K562 (cell line): ENCODE measurements around the gene VDAC1. TPM values are rescaled to one million over a fixed set of nuclear protein-coding genes. Genes with fewer than 3 reads are reported as not detected.

Experiments
- ATAC-seq: fragments of 200-7000 bp; cut with Tn5 transposase; 3 replicates; pipeline ENCODE4 v1.9.1; 2020; ENCODE audit warnings: moderate library complexity
- BruUV-seq: library from RNA; stranded (reverse); fragments of 400-500 nt; replicated peaks from 2 replicates; lab custom pipeline; 2021; lab: Mats Ljungman, UMichigan
- CTCF ChIA-PET: fragments of 300-600 bp; formaldehyde crosslinking; extraction: SDS; loops from one replicate; lab custom pipeline; 2021; ENCODE audit warnings: low intra/inter-chr PET ratio; lab: Yijun Ruan, JAX
- POLR2A ChIA-PET: fragments of 300-600, 350-650 bp; sonication (Branson Sonifier 250); formaldehyde crosslinking; extraction: SDS; loops from one replicate; lab custom pipeline; 2021; ENCODE audit warnings: antibody characterized with exemption, inconsistent platforms; lab: Yijun Ruan, JAX
- DNase-seq, 4 experiments: peaks; one replicate each; pipeline versions ENCODE4 v3.0.0 to v3.0.0-alpha.2; 2011 to 2018; ENCODE audit warnings: low spot score in 3 of 4, mixed read lengths in 3 of 4; ENCODE audit errors: extremely low read depth in 1 of 4
- FAIRE-seq: peaks from 2 replicates; lab custom pipeline; 2011; peaks lifted over from hg19 to GRCh38; lab: Jason Lieb, UNC
- H2AFZ ChIP-seq: 2 replicates; pipeline ENCODE4 v1.6.0; 2011; ENCODE audit warnings: low read depth, low read length, control low read depth, inconsistent platforms
- H3K27ac ChIP-seq: fragments of 200-600 bp; 3 replicates; pipeline ENCODE4 v1.8.0; 2011; ENCODE audit warnings: low read depth, mild to moderate bottlenecking, control low read depth, inconsistent platforms, low read length, moderate library complexity, mixed read lengths; ENCODE audit errors: extremely low read depth
- H3K27me3 ChIP-seq, 2 experiments: fragments of 300-600 bp in 1 of 2; 2 replicates in 1 of 2; 3 replicates in 1 of 2; pipeline versions ENCODE4 v1.6.0 to v1.8.0; 2011; ENCODE audit warnings: inconsistent platforms in 2 of 2, low read length in 2 of 2, mild to moderate bottlenecking in 1 of 2, mixed read lengths in 1 of 2, moderate library complexity in 1 of 2; ENCODE audit not compliant: control insufficient read depth in 2 of 2, insufficient read depth in 2 of 2
- H3K36me3 ChIP-seq: fragments of 300-600 bp; 3 replicates; pipeline ENCODE4 v1.8.0; 2011; ENCODE audit warnings: mild to moderate bottlenecking, low read length, inconsistent platforms; ENCODE audit not compliant: control insufficient read depth, insufficient read depth
- H3K4me1 ChIP-seq, 2 experiments: fragments of 200-600 bp in 1 of 2; replicated peaks in 1 of 2; 2 replicates in 1 of 2; 3 replicates in 1 of 2; pipeline versions ENCODE4 v1.5.1 to v1.8.0; 2011; ENCODE audit warnings: inconsistent platforms in 2 of 2, low read length in 2 of 2, mild to moderate bottlenecking in 1 of 2, mixed read lengths in 1 of 2, moderate library complexity in 1 of 2; ENCODE audit not compliant: control insufficient read depth in 2 of 2, insufficient read depth in 2 of 2
- H3K4me2 ChIP-seq: 2 replicates; pipeline ENCODE4 v1.6.1; 2011; ENCODE audit warnings: low read length, control low read depth, inconsistent platforms, mixed read lengths; ENCODE audit not compliant: insufficient read depth
- H3K4me3 ChIP-seq: fragments of 200-600 bp; sonication (generic), shearing (Covaris generic); 2 replicates; pipeline ENCODE4 v1.5.1; 2016; ENCODE audit warnings: control low read depth, inconsistent platforms
- H3K79me2 ChIP-seq: fragments of 200-600 bp; 3 replicates; pipeline ENCODE4 v1.8.0; 2011; ENCODE audit warnings: low read length, inconsistent platforms; ENCODE audit not compliant: control insufficient read depth, insufficient read depth
- H3K9ac ChIP-seq, 2 experiments: 2 replicates each; pipeline versions ENCODE4 v1.6.0 to v1.6.1; 2011; ENCODE audit warnings: low read depth in 2 of 2, low read length in 2 of 2, control low read depth in 1 of 2, inconsistent platforms in 1 of 2, mild to moderate bottlenecking in 1 of 2, mixed read lengths in 1 of 2; ENCODE audit not compliant: insufficient read depth in 1 of 2
- H3K9me1 ChIP-seq: one replicate; pipeline ENCODE4 v1.6.0; 2011; ENCODE audit warnings: inconsistent platforms, mild to moderate bottlenecking, low read length, moderate library complexity; ENCODE audit not compliant: control insufficient read depth, insufficient read depth
- H3K9me3 ChIP-seq: replicated peaks from 2 replicates; pipeline ENCODE4 v1.5.1; 2011; ENCODE audit warnings: low read depth, low read length, inconsistent platforms; ENCODE audit not compliant: control insufficient read depth, insufficient read depth
- H4K20me1 ChIP-seq: replicated peaks from 2 replicates; pipeline ENCODE4 v1.6.1; 2011; ENCODE audit warnings: low read length, inconsistent platforms, mixed read lengths; ENCODE audit not compliant: control insufficient read depth, insufficient read depth
- CAMTA2 ChIP-seq: fragments of 250-450 bp; sonication (Bioruptor Pico); conservative IDR thresholded peaks from 2 replicates; pipeline ENCODE4 v1.5.1; 2022
- DIDO1 ChIP-seq: fragments of 450-650 bp; IDR thresholded peaks from 2 replicates; pipeline ENCODE4 v1.6.1; 2016; ENCODE audit warnings: low read depth, missing biosample characterization, missing genetic modification characterization
- GATAD2B ChIP-seq: fragments of 450-650 bp; IDR thresholded peaks from 2 replicates; pipeline ENCODE4 v1.6.1; 2017; ENCODE audit warnings: mild to moderate bottlenecking, borderline replicate concordance
- KLF13 ChIP-seq: fragments of 450-650 bp; IDR thresholded peaks from 2 replicates; pipeline ENCODE4 v1.6.1; 2016; ENCODE audit warnings: missing genetic modification characterization, low read depth, mild to moderate bottlenecking, missing compliant biosample characterization, moderate library complexity, borderline replicate concordance
- MAFG ChIP-seq: fragments of 450-650 bp; conservative IDR thresholded peaks from 2 replicates; pipeline ENCODE4 v1.6.1; 2016; ENCODE audit warnings: missing genetic modification characterization, missing compliant biosample characterization
- NRF1 ChIP-seq, 2 experiments: fragments of 450-650 bp; IDR thresholded peaks in 1 of 2; conservative IDR thresholded peaks in 1 of 2; 2 replicates each; pipeline ENCODE4 v1.6.1; 2014; ENCODE audit warnings: mild to moderate bottlenecking in 2 of 2
- TOE1 ChIP-seq, 2 experiments: fragments of 450-650 bp in 1 of 2; sonication (generic) in 1 of 2; formaldehyde crosslinking in 1 of 2; IDR thresholded peaks; 2 replicates each; pipeline versions ENCODE4 v1.7.1 to v1.8.0; 2016 to 2022; ENCODE audit warnings: borderline replicate concordance in 2 of 2, mild to moderate bottlenecking in 2 of 2, antibody characterized with exemption in 1 of 2, inconsistent platforms in 1 of 2, low read depth in 1 of 2, missing genetic modification reagents in 1 of 2, moderate library complexity in 1 of 2
- XRCC5 ChIP-seq: fragments of 200-400 bp; formaldehyde crosslinking; IDR thresholded peaks from 2 replicates; pipeline ENCODE4 v1.6.1; 2017; ENCODE audit warnings: low read depth, mild to moderate bottlenecking, low read length
- ZBED1 ChIP-seq: IDR thresholded peaks from 2 replicates; pipeline ENCODE4 v1.6.1; 2014
- WGBS: fragments of 100-300 bp; shearing (Covaris generic); methylation state at CpG from one replicate; pipeline ENCODE4 v1.1.6; 2016; ENCODE audit warnings: low coverage, mixed read lengths; ENCODE audit not compliant: insufficient coverage; ENCODE audit errors: missing lambda C conversion rate; 5-methylcytosine and 5-hydroxymethylcytosine counted together
- in situ Hi-C: fragments of 300-500 bp; cut with MboI; formaldehyde crosslinking; loops from 4 replicates; pipeline ENCODE4 v1.15.0; 2018; ENCODE audit warnings: inconsistent platforms, mixed read lengths
- intact Hi-C: fragments of 100-400 bp; cut with micrococcal nuclease; formaldehyde crosslinking; loops from 2 replicates; pipeline ENCODE4 v1.14.2; 2022
- polyA plus RNA-seq, 8 experiments: library from polyadenylated mRNA; depleted of rRNA in 4 of 8; stranded (reverse) in 5 of 8; unstranded in 3 of 8; fragments of >200 nt; fragmentation: Nextera tagmentation in 2 of 8; fragmentation: Illumina TruSeq in 1 of 8; extraction: Ambion mirVana in 2 of 8; extraction: Trizol in 1 of 8; gene quantifications; 2 replicates each; pipeline versions ENCODE4 v1.2.1 to v1.2.3, GENCODE V29; 2011 to 2014; ENCODE audit warnings: inconsistent platforms in 1 of 8, missing spikeins in 1 of 8
- total RNA-seq, 7 experiments: library from RNA; depleted of rRNA in 6 of 7; stranded (reverse); fragments of >200 nt in 6 of 7; fragmentation: Illumina TruSeq in 2 of 7; extraction: Trizol in 2 of 7; gene quantifications; 2 replicates each; pipeline versions ENCODE4 v1.2.1 to v1.2.3, GENCODE V29; 2011 to 2021; ENCODE audit warnings: low replicate concordance in 1 of 7

VDAC1 gene
- total and polyA plus RNA-seq, 9 of the 15 experiments (the other 6 are each of a cell fraction or from before 2014, with no cell fraction given) = 168 to 366 (median 293) TPM

GRCh38 chr5:133925269-133925668, 79.5 kb downstream of the VDAC1 start:
- peaks cover 16 to 20% of the 10 kb centered on the region in 2 experiments for H3K4me1 ChIP-seq
- no peak for ATAC-seq
- 50% methylated on average over 3 of the region's 3 CpGs for WGBS
- FAIRE-seq = no peak
- no peak for TF ChIP-seq NRF1 (conservative IDR thresholded peaks at IDR 0.05 in 1 of 2, IDR thresholded peaks at IDR 0.05 in 1 of 2)
- no peak for TF ChIP-seq DIDO1
- TF ChIP-seq CAMTA2 (CRISPR knock-in tag) = no peak
- no peak for TF ChIP-seq TOE1 (IDR thresholded peaks at IDR 0.05; ENCODE audit: borderline replicate concordance)
- TF ChIP-seq TOE1 (CRISPR knock-in tag; IDR thresholded peaks at IDR 0.05; ENCODE audit: borderline replicate concordance, low read depth) = no peak
- TF ChIP-seq XRCC5 = no peak
- no peak for TF ChIP-seq MAFG
- no peak for TF ChIP-seq ZBED1
- TF ChIP-seq KLF13 (tag) = no peak
- no peak for TF ChIP-seq GATAD2B
- TF ChIP-seq, all 486 proteins: peak for 0
- intact Hi-C loops (no loop called here), in situ Hi-C loops (no loop called here)
- Histone ChIP-seq H3K27ac (no peak overlapping the region), H3K4me3 (no peak overlapping the region), H3K9ac (peak overlapping the region in 1 of 2 experiments; percentile 49; a peak in 1 of 4 replicates), H2AFZ (0 out of 2 replicates have a peak overlapping the region, but pooled peaks have one; percentile 66), H4K20me1 (no peaks in the 10 kb centered on the region), H3K9me1 (no peaks in the 10 kb centered on the region), H3K27me3 (no peaks in the 10 kb centered on the region), H3K36me3 (no peaks in the 10 kb centered on the region), H3K9me3 (no peaks in the 10 kb centered on the region), H3K79me2 (no peaks in the 10 kb centered on the region), H3K4me2 (no peak overlapping the region)
- BruUV-seq = no TSS peak
- DNase-seq = no peak
- ChIA-PET CTCF (interaction anchor here (0.6 kb wide), 1 partner anchor 11 kb away, joined by 5 read pairs; no protein-coding TSS in a partner anchor), POLR2A (no interaction called here)
